Sigmoid colon (tissue), 4 donors: ENCODE results near the gene EEF1A2.

ENCODE experiments used
- CTCF ChIP-seq, 4 experiments: fragments of 450-650 bp in 3 of 4; fragments of 200-600 bp in 1 of 4; IDR thresholded peaks; one replicate each; pipeline ENCODE4 v1.5.1; 2016 to 2019; ENCODE audit warnings: antibody characterized with exemption in 4 of 4, mild to moderate bottlenecking in 3 of 4, moderate library complexity in 2 of 4
- EP300 ChIP-seq, 4 donors: sonication (generic); formaldehyde crosslinking; IDR thresholded peaks; one replicate each; pipeline ENCODE4 v1.6.1; 2017; ENCODE audit warnings: antibody characterized with exemption in 4 of 4
- POLR2AphosphoS5 ChIP-seq, 4 donors: sonication (generic); formaldehyde crosslinking; IDR thresholded peaks; one replicate each; pipeline ENCODE4 v1.6.1; 2017; ENCODE audit warnings: antibody characterized with exemption in 4 of 4

GRCh38 chr20:63471981-63472831 is 26.7 kb downstream of the EEF1A2 start, which contains the start of gene KCNQ2:
- TF ChIP-seq CTCF (IDR thresholded peaks at IDR 0.05) (no peak), POLR2AphosphoS5 (IDR thresholded peaks at IDR 0.05) (no peak), EP300 (IDR thresholded peaks at IDR 0.05) (no peak)
